GM10847 (cell line): ENCODE results near the gene DDX10.

Experiments
- POLR2A ChIP-seq: IDR thresholded peaks from 2 replicates; pipeline ENCODE4 v1.6.1; 2011; ENCODE audit not compliant: insufficient read length; ENCODE audit errors: extremely low read depth

DDX10 gene

DNA sequence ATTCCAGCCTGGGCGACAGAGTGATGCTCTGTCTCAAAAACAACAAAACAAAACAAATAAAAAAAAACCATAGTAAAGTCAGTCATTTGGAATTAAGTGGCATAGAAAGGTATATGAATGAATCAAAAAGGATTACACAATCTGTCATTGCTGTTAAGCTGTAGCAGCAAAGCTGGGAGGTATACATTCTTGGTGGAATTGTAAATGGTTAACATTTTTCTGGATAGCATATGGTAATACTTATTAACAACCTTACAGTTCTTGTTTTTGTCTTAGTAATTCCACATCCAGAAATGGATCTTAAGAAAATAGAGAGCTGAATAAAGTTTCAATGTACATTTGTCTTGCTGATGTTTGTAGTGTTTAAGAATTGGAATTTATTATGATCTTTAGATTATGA, 30.0 kb downstream of the DDX10 start:
- no peak for TF ChIP-seq POLR2A

DNA sequence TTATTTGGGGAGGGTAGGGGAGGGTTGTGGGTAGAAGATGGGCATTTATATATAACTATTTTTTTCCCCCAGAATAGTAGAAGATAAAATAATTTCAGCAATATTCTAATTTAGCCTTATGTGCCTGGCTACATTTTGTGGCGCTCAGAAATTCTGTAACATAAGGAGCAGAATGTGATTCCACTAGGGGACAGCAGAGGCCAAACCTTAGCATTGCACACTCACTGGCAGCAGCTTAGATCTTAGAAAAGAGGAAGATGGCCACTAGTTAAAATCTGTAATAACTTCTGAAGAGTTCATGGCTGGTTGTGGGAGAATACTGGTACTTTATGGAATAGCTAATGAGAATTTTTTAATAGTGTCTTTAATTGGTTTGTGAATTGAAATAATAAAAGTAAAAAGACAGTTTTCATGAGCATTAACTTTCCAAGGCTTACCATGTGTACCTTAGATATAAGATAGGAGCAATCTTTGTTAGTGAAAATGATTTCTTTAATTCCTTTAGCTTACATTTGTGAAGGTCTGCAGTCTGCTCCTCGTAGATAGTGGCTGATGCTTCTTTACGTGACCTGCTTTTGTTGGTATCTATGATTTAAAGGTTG, 33.1 kb downstream of the DDX10 start:
- TF ChIP-seq POLR2A, result no peak

DNA sequence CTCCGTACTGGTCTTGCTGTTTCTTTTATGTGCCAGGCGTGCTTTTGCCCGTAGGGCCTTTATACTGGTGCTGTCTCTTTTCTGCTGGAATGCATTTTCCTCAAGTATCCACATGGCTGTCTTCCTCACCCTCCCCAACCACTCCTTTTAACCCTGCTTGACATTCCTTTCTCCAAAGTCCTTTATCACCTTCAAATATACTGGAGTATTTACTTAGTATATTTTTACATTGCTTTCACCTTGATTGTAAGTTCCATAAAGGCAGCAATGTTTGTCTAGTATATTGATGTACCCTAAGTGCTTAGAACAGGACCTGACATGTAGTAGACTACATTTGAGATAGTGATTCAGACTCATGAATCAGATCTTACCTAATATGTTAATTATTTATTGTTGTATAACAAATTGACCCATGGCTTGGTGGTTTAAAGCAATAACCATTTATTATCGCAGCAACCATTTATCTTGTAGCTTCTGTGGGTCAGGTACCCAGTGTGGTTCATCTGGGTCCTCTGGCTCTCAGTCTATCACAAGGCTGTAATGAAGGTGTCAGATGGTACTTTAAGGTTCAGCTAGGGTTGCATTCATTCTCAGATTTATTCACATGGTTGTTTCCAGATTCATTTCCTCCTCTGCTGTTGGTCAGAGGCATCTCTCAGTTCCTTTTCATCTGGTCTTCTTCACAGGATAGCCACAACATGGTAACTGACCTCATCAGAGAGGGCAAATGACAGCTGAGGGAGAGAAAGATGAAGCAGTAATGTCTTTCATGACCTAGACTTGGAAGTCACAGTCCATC, 34.2 kb downstream of the DDX10 start:
- no peak for TF ChIP-seq POLR2A

DNA sequence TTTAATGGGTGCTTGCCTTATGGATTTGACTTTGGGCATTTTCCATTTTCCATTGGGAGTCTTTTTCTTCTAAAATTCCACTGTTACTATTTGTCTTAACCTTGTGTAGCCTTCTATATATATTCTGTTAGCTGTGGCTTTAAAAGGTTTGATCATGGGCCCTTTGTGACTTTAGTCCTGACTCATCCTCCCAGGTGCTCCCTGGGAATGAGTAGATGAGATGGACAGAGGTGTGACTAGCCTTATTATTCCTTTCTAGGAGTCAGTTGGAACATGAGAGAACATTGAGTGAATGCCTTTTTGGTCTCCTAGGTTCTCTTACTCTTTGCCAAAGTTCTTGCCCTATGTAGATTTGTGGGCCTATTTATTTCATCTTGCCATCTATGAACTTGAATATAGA, 39.0 kb downstream of the DDX10 start:
- TF ChIP-seq POLR2A, result no peak

DNA sequence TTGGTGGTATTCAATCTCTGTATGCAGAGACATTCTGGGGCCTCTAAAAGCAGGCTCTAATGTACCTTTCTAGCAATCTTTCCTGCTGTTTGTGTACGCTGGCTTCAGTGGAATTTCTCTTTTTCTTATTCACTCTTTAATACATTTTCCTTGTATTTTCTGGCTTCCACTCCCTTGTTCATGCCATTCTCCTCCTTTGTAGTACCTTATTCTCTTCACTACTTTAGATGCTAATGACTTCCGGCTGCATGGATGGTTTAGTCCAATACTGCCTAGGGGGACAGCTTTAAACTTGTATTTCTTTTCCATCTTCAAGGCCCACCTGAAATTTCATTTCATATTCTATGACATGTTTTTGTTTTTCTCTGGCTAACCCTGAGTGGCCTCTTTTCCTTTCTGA, 40.2 kb downstream of the DDX10 start:
- no peak for TF ChIP-seq POLR2A

DNA sequence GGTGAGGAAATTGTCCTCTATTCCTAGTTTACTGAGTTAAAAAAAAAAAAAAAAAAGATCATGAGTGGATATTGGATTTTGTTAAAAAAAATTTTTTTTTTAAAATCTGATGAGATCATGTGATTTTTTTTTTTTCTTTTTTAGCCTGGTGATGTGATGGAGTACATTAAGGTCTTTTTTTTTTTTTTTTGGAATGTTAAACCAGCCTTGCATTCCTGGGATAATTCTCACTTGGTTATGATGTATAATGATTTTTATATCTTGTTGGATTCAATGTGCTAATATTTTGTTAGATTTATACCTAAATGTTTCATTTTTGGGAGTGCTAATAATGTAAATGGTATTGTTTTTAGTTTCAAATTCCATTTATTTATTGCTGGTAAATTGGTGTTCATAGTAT, 43.3 kb downstream of the DDX10 start:
- TF ChIP-seq POLR2A, result no peak

DNA sequence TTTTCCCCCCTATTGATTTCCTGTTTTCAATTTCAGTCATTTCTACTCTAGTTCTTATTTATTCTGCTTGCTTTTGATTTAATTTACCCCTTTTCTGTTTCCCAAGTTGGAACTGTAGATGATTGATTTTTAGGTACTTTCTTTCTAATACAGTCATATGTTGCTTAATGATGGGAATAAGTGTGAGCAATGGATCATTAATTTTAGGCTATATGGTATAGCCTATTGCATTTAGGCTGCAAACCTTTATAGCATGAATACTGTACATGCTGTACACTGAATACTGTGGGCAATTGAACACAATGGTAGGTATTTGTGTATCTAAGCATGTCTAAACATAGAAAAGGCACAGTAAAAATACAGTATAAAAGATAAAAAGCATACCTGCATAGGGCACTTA, 44.9 kb downstream of the DDX10 start:
- TF ChIP-seq POLR2A, result no peak

DNA sequence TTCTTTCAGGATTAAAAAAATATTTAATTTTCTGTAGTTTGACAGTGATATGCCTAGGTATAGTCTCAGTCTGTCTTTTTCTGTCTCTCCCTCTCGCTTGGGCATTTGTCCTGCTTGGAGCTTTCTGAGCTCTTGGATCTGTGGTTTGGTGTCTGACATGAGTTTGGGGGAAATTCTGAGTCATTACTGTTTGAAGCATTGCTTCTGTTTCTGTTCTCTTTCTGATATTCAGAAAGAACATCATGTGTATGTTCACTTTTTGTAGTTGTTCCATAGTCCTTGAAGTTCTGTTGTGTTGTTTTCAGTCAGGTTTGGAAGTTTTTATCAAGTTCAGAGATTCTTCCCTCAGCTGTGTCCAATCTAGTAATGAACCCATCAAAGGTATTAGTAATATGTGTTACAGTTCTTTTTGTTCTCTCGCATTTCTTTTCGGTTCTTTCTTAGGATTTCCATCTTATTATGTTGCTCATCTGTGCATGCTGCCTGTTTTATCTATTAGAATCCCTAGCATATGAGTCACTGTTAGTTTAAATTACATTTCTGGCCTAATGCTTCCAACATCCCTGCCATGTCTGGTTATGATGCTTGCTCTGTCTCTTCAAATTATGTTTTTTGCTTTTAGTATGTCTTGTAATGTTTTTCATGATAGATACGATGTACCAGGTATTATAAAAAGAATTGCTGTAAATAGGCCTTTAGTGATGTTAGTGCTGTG, 48.4 kb downstream of the DDX10 start:
- TF ChIP-seq POLR2A, result no peak

DNA sequence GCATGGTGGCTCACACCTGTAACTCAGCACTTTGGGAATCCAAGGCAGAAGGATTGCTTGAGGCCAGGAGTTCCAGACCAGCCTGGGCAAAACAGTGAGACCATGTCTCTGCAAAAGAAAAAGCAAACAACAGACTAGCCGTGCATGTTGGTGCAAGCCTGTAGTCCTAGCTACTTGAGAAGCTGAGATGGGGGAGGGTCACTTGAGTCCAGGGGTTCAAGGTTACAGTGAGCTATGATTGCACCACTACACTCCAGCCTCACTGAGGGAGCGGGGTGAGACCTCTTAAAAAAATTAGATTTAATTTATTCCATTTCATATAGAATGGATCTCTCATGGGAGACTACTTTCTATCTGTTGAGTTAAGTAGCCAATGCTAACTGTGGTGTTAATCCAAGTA, 50.4 kb downstream of the DDX10 start:
- TF ChIP-seq POLR2A, result no peak

DNA sequence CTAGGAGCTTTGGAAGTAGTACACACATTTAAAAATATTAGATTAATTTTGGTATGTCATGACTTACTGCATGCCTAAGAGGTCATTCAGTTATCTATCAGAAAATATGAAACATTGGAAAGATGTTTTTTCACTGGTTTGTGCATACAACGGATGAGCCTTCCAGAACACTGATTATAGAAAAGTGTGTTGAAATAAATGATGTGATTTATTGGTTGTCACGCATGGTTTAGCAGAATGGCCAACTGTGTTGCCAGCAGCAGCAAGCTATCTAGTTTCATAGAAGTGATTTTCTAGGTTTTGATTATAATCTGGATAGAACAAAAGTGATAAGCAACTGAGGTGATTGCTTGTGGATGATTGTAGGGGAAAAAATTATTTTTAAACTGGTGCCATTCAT, 53.6 kb downstream of the DDX10 start:
- no peak for TF ChIP-seq POLR2A

DNA sequence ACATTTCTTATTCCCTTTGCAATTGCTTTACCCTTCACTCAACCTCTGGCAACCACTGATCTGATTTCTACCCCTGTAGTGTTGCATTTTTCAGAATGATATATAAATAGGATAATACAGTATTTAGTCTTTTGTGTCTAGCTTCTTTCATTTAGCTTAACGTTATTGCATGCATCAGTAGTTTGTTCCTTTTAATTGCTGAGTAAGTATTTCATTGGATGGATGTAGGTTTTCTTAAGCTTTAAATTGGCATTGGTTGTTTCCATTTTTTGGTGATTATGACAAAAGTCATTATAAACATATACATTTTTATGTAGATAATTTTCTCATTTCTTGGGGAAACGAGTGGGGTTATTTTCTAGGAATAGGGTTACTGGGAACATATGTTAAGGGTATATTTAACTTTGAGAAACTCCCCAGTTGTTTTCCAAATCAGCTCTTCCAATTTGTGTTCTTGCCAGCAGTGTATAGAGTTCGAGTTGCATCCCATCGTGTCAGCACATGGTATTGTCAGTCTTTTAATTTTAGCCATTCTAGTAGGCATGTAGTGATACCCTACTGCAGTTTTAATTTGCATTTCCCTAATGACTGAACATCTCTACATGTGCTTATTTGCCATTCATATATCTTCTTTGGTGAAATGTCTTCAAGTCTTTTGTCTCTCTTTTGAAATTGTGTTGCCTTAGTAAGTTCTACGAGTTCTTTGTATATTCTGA, 60.3 kb downstream of the DDX10 start:
- no peak for TF ChIP-seq POLR2A

DNA sequence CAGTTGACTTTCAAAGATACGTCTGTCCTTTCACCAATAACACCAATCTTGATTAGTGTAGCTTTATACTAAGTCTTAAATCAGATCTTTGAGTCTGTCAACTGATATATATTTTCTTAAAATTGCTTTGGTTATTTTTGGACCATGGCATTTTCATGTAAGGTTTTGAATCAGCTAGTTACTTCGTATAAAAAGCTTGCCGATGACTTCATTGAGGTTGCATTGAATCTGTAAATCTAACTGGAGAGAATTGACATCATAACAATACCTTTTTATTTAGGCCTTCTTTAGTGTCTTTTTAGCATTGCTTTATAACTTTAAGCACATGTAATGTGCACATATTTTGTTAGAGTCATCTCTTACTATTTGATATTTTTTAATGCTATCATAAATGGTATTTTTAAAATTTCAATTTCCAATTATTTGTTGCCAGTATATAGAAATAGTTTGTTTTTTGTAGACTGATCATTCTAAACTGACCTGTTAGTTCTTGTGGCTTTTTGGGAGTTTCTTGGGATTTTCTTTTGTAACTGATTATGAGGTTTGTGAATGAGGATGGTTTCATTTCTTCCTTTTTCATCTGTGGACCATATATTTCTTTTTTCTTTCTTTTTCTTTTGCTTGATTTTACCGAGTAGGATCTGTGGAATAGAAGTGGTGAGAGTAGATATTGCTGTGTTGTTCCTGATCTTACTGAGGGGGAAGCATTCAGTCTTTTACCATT, 61.4 kb downstream of the DDX10 start:
- TF ChIP-seq POLR2A, result no peak

DNA sequence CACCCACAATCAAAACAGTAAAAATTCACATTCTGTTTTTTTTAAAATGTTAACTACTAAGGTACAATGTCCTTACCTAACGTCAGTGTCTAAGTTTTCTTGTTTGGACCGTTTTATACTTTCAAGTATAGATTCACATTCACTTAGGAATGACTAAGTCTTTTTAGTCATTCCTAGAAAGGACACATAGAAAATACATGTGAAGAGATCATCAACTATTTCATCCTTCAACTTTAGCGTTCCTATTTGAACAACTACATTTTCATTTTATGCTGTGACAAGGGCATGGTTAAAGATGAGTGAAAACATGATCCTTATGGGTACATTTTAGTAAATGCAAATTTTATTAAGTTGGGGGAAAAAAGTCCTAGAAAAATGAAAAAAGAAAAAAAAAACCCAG, 62.8 kb downstream of the DDX10 start:
- TF ChIP-seq POLR2A, result no peak

DNA sequence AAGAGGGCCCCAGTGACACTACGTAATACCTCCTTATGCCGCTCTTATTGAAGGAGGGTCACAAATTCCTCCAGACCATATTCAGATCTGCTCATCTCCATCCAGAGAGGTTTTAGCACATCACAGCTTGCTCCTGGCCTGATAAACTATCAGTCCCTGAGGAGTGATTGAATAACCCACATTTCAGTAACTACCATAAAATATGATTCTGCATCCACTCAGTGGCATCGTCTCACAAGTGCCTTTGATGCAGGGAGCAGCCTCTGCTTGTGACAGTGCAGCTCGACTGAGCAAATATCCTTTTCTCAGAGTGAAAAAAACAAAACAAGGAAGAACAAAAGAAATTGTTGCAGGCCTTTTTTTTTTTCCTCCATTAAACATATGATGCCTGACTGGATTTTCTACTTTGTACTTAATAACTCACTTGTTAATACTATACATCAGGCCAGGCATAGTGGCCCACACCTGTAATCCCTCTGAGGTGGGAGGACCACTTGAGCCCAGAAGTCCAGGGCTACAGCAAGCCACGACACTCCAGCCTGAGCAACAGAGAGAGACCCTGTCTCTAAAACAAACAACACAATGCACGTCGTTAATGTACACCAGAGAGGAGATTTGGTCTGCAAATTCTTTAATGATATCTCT, 64.5 kb downstream of the DDX10 start:
- TF ChIP-seq POLR2A, result no peak

DNA sequence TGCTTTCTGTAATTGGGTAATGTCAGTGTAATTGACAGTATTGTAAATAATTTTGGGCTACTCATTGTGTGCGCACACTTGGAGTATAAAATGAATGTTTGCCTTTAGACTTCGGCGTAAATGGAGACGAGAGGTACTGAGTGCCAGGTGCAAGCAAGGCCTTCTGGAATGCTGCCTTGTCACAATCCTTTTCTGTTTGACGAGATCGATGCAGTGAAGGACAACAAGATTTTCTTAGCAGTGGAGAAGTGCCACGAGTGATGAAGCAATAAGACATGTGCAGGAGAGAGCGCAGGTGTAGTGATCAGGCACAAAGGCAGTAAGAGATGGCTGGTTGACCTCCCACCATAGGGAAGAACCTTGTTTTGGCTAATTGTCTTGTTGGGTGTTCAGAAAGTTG, 67.5 kb downstream of the DDX10 start:
- no peak for TF ChIP-seq POLR2A
